ENCODE data around the gene KCNC4. TPM values are rescaled to one million over a fixed set of nuclear protein-coding genes. Genes with fewer than 3 reads are reported as not detected.

The KCNC4 gene
- polyA plus RNA-seq, 4 donors: 4.6 to 7.3 (median 6.3) TPM

DNA sequence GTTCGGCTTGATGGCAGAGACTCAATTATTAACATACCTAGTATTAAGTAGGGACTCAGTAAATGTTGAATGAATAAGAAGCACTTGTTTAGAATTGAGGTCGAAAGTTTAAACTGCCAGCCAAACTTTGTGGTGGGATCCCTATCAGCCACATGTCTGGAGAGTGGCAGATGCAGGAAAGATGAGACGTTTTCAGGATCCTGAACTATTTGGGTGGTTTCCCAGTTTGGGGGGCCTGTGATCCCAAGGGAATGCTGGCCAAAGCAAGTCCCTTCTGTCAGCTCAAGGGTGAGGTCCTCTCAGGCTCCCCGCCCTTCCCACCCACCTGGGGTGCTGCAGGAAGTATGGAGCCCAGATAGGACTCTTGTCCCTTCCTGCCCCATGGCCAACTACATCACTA, 38.6 kb downstream of the KCNC4 start:
- DNase-seq (ENCODE audit: low read depth in 4 of 4, low spot score in 2 of 4): no peak

DNA sequence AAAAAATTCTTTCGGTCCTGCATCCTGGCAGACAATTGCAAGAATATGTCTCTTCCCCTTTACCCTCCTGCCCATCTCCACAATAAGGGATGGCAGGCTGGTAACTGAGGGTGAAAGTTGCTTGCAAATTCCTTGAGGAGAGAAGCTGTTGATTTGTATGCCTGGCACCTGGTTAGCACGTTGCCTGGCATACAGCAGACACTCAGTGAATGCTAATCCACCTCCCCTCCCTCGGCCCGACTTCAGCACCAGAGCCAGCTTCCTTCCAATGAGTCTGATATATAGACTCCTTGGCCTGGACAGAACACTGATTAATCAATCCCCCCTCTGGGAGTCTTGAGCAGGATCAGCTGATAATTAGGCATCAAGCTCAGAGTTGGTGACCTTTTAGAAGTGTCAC, 39.1 kb downstream of the KCNC4 start:
- no peak for DNase-seq (ENCODE audit: low read depth in 4 of 4, low spot score in 2 of 4)

DNA sequence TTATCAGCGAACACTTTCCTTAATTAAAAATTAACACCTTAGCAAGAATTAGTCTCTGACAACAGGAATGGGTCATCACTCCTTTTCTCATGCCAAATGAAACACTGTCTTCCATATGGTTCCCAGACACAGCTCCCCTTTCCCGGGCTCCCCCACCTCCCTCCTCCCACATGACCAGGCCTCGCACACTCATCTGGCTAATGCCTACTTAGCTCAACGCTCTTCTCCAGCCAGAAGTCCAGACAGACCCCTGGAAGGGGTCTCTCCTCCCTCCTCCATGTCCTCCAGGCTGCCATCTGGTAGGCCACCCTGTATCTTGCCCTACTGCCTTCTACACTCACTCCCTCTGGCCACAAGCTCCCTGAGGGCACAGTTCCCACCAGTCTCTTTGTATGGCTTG, 39.9 kb downstream of the KCNC4 start:
- no peak for DNase-seq (ENCODE audit: low read depth in 4 of 4, low spot score in 2 of 4)

DNA sequence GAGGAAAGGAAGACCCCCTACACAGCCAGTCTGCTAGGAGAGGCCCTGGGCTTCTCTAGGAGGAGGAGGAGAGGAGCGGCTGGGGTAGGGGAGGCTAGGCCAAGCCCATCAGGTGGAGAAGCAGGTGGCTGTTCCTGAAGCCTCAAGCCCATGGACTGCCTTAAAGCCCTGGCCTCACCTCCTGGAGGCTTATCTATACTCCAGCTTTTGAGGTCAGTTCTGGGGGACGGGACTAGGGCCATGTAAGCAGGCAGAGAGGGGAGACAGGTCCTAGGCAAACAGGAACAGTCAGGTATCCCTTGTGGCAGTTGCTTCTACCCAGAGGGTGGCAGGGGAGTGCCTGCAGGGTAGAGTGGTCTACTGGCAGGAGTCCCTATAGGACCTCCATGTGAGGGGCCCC, 40.6 kb downstream of the KCNC4 start:
- DNase-seq (ENCODE audit: low read depth in 4 of 4, low spot score in 2 of 4): no peak

DNA sequence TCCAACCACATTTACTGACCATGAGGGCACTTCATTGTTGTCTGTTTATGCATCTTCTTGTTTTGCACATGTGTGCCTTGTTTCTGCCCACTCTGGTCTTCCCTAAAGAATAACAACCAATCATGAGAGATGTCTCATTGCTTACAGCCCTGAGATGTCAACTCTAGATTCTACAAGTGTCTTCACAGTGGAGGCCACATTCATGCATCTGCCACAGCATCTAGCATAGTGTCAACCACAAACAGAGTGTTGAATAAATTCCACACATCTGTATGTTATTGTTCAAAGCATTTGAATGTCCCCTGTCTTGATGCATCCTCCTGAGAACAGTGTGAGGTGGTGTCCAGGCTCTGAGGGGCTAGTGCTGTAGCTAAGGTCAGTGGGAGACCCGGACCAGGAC, 43.1 kb downstream of the KCNC4 start:
- DNase-seq (ENCODE audit: low read depth in 4 of 4, low spot score in 2 of 4): no peak

DNA sequence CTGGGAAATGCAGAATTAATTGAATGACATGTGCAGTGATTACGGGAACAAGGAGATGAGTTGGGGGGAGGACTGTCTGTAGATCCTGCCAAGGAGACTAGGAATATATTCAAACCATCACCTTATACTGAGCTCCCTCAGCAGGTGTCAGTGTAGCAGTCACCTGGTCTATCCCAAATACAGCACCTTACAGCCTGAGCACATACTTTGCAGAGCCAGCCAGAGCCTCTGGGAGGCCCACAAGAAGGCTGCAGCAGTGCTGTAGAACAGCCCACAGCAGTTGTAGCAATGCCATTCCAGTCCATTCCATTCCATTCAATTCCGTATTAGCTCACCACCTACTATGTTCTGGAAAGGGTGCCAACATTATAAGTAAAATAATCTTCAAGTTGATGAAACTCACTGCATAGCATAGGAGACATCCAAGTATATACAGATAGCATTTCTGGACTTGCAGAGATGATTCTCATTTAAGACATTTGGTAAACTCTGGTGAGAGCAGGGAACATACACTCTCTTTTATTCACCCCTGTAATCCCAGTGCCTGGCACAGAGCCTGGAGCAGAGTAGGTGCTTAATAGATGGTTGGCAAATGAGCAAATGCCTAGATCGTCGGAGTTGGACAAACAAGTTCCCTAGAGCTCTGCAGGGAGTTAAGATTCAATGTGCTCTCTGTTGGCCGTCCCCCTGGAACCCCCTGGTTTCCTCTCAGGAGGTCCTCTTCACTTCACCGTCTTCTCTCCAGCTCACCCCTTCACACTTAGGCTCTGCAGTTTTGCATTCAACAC, 44.7 kb downstream of the KCNC4 start:
- DNase-seq (ENCODE audit: low read depth in 4 of 4, low spot score in 2 of 4): no peak

DNA sequence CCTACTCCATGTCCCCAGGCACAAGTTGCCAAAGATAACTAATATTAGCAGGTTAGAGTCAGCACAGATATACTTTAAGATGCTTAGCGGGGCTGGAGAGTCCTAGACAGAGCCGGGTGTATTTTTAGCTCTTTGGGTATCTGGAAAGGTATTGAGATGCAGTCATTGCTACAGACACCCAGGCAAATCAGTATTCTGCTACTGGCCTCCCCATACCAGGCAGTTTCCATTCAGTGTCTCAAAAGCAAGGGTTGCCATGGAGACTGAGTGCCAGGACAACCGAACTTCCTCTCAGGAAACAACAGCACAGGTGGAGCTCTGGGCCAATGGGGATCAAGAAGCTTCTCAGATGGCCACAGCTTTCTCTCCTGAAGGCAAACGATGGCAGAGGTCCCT, 45.3 kb downstream of the KCNC4 start:
- no peak for DNase-seq (ENCODE audit: low read depth in 4 of 4, low spot score in 2 of 4)

DNA sequence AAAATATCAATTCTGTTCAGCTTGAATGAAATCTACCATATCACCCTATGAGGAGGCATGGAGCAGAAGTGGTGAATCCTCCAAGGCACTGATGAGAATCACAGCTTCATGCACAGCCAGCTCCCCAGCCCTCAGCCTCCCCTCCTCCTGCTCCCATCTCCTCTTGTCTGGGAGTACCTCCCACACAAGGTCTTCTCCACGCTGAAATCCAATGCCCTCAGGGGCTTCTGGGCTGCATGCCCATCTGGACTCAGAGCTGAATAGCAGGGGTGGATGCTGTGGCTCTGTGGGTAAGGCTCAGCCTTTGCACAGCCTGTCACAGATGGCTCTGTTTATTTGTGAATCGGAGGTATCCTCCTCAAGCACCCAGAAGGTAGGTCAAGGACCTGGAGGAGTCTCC, 48.6 kb downstream of the KCNC4 start:
- no peak for DNase-seq (ENCODE audit: low read depth in 4 of 4, low spot score in 2 of 4)

DNA sequence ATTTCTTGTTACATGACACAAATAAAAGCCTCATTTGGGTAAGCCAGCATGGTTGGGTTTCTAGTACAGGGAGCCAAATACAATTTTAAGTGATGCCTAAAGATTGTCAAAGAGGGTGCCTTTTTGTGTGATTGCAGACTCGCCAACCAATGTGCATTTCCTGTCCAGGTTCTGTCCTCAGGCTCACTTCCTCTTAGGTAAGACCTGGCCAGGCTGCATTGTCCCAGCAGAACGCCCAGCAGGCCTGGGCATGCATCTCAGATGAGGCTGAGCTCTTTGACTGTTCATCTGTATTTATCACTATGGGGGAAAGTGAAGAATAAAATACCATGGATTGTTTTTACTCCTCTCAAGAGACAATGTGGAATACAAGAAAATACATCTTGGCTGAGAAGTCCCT, 49.7 kb downstream of the KCNC4 start:
- DNase-seq (ENCODE audit: low read depth in 4 of 4, low spot score in 2 of 4): no peak

Other genes with a start within 250 kb of the KCNC4 start
- 100 to 1,000 TPM; 107 to 121 (median 113) TPM for gene AHCYL1, start 225.5 kb upstream of the KCNC4 start, polyA plus RNA-seq (ENCODE audit: insufficient read length in 4 of 4)
- 10 to 100 TPM; 41.1 to 64.7 (median 50.7) TPM for gene STRIP1, start 175.7 kb upstream of the KCNC4 start, polyA plus RNA-seq (ENCODE audit: insufficient read length in 4 of 4)
- not detected for gene ALX3, start 139.6 kb upstream of the KCNC4 start, polyA plus RNA-seq (ENCODE audit: insufficient read length in 4 of 4)
- gene UBL4B, start 97.9 kb upstream of the KCNC4 start, polyA plus RNA-seq (ENCODE audit: insufficient read length in 4 of 4): not detected
- gene SLC6A17, start 59.8 kb upstream of the KCNC4 start, polyA plus RNA-seq (ENCODE audit: insufficient read length in 4 of 4): 1 to 10 TPM in 2 of 4 donors, under 1 TPM in 2; 0.66 to 1.1 (median 0.96) TPM
- 10 to 100 TPM in 3 of 4 donors, 1 to 10 TPM in 1; 9.6 to 15.0 (median 11.5) TPM for gene RBM15, start 129.1 kb downstream of the KCNC4 start, polyA plus RNA-seq (ENCODE audit: insufficient read length in 4 of 4)
- 100 to 1,000 TPM in 1 of 4 donors, 10 to 100 TPM in 3; 59.4 to 116 (median 82.1) TPM for gene SLC16A4, start 180.7 kb downstream of the KCNC4 start, polyA plus RNA-seq (ENCODE audit: insufficient read length in 4 of 4)
- gene LAMTOR5, start 197.4 kb downstream of the KCNC4 start, polyA plus RNA-seq (ENCODE audit: insufficient read length in 4 of 4): 100 to 1,000 TPM; 258 to 299 (median 274) TPM
- under 1 TPM; 0.13 to 0.96 (median 0.41) TPM for gene PROK1, start 240.8 kb downstream of the KCNC4 start, polyA plus RNA-seq (ENCODE audit: insufficient read length in 4 of 4)